Eye (tissue), 1 donor: ENCODE measurements around the gene ZBTB47.
A peak's percentile ranks its signal among the peaks of the same experiment; 100 is the strongest.

Source experiments
- DNase-seq: peaks from one replicate; pipeline ENCODE4 v3.0.0-alpha.2; 2015

ZBTB47 gene

GRCh38 chr3:42653560-42654330 is at the start of gene ZBTB47:
ZBTB47 (plus strand) TSS chr3:42653697; CDS start chr3:42658356, 4,659 bp downstream.
- DNase-seq, result peak; percentile 63

- DNase-seq, result peak; percentile 68
Observed at GRCh38 chr3:42605546-42606173, 47.8 kb upstream of the ZBTB47 start.

- DNase-seq, result no peak
Observed at GRCh38 chr3:42608581-42608980, 44.9 kb upstream of the ZBTB47 start.

GRCh38 chr3:42610976-42611375 is 42.5 kb upstream of the ZBTB47 start:
- DNase-seq, result no peak

GRCh38 chr3:42612217-42612616 is 41.3 kb upstream of the ZBTB47 start:
- no peak for DNase-seq

GRCh38 chr3:42612928-42613327 is 40.6 kb upstream of the ZBTB47 start:
- no peak for DNase-seq

- DNase-seq, result no peak
Observed at GRCh38 chr3:42613462-42613861, 40.0 kb upstream of the ZBTB47 start.

GRCh38 chr3:42631620-42632019 is 21.9 kb upstream of the ZBTB47 start:
- DNase-seq, result peak; percentile 21

- no peak for DNase-seq
Observed at GRCh38 chr3:42632146-42632545, 21.4 kb upstream of the ZBTB47 start.

- no peak for DNase-seq
Observed at GRCh38 chr3:42633544-42633943, 20.0 kb upstream of the ZBTB47 start.

- DNase-seq, result no peak
Observed at GRCh38 chr3:42635111-42635510, 18.4 kb upstream of the ZBTB47 start.

- no peak for DNase-seq
Observed at GRCh38 chr3:42637001-42637400, 16.5 kb upstream of the ZBTB47 start.

GRCh38 chr3:42638339-42638842 is 15.1 kb upstream of the ZBTB47 start:
- no peak for DNase-seq

- DNase-seq, result no peak
Observed at GRCh38 chr3:42639192-42639591, 14.3 kb upstream of the ZBTB47 start.

- DNase-seq, result no peak
Observed at GRCh38 chr3:42640129-42640528, 13.4 kb upstream of the ZBTB47 start.

GRCh38 chr3:42640771-42641370 is 12.6 kb upstream of the ZBTB47 start:
- no peak for DNase-seq

- no peak for DNase-seq
Observed at GRCh38 chr3:42647821-42648459, 5.6 kb upstream of the ZBTB47 start.

GRCh38 chr3:42649006-42649405 is 4.5 kb upstream of the ZBTB47 start:
- no peak for DNase-seq

- DNase-seq, result no peak
Observed at GRCh38 chr3:42649783-42650182, 3.7 kb upstream of the ZBTB47 start.

- peak; percentile 50 for DNase-seq
Observed at GRCh38 chr3:42651248-42652091, 2.0 kb upstream of the ZBTB47 start.

- no peak for DNase-seq
Observed at GRCh38 chr3:42652251-42652610, 1.3 kb upstream of the ZBTB47 start.

GRCh38 chr3:42652611-42653302 is 740 bp upstream of the ZBTB47 start:
- DNase-seq, result peak; percentile 37
